Hepatocyte (in vitro differentiated cells): ENCODE data around the gene RGS17.

Experiments used
- EZH2 ChIP-seq: fragments of 200-600 bp; sonication (generic); IDR thresholded peaks from 2 replicates; pipeline ENCODE4 v1.6.1; 2016; ENCODE audit warnings: antibody characterized with exemption, mild to moderate bottlenecking, borderline replicate concordance
- EZH2phosphoT487 ChIP-seq: fragments of 200-600 bp; sonication (generic); IDR thresholded peaks from one replicate; pipeline ENCODE4 v1.6.1; 2018; ENCODE audit warnings: antibody characterized with exemption, mild to moderate bottlenecking, low read depth, moderate library complexity; ENCODE audit not compliant: unreplicated experiment, severe bottlenecking
- TF ChIP-seq, protein P1 (sequence below): fragments of 200-600 bp; sonication (generic); IDR thresholded peaks from 2 replicates; pipeline ENCODE4 v1.5.1; 2016; ENCODE audit warnings: antibody characterized with exemption, mild to moderate bottlenecking; ENCODE audit not compliant: poor library complexity

DNA sequence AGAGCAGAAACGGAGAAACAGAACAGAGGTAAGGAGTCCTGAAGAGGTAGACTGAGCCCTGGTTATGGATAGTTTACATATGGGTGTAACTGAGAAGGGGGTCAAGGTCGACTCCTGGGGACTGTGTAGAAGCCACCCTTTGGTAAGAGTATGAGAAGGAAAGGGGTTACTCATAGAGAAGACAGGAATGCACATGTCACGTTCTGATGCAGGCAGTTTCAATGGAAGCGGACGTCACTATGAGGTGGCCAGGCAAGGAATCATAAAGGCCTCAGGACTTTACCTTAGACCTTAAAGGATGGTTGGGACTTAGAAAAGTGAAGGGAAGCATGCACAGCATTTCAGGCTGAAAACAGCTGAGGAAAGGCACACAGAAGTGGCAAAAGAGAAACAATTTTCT is 25.1 kb downstream of the RGS17 start:
- TF ChIP-seq, protein P1, sequence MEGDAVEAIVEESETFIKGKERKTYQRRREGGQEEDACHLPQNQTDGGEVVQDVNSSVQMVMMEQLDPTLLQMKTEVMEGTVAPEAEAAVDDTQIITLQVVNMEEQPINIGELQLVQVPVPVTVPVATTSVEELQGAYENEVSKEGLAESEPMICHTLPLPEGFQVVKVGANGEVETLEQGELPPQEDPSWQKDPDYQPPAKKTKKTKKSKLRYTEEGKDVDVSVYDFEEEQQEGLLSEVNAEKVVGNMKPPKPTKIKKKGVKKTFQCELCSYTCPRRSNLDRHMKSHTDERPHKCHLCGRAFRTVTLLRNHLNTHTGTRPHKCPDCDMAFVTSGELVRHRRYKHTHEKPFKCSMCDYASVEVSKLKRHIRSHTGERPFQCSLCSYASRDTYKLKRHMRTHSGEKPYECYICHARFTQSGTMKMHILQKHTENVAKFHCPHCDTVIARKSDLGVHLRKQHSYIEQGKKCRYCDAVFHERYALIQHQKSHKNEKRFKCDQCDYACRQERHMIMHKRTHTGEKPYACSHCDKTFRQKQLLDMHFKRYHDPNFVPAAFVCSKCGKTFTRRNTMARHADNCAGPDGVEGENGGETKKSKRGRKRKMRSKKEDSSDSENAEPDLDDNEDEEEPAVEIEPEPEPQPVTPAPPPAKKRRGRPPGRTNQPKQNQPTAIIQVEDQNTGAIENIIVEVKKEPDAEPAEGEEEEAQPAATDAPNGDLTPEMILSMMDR, result no peak
- TF ChIP-seq EZH2phosphoT487, result no peak
- no peak for TF ChIP-seq EZH2
